B cell (primary cell): Measurements from ENCODE around the gene IL19.

ENCODE experiments used
- EZH2 ChIP-seq: IDR thresholded peaks from 2 replicates; pipeline ENCODE4 v1.6.1; 2012; ENCODE audit warnings: borderline replicate concordance, low read depth, mild to moderate bottlenecking, moderate library complexity, low read length; ENCODE audit not compliant: insufficient read depth, poor library complexity, severe bottlenecking
- TF ChIP-seq, protein P1 (sequence below): fragments of 200-600 bp; IDR thresholded peaks from one replicate; pipeline ENCODE4 v1.8.0; 2022; ENCODE audit warnings: antibody characterized with exemption, mild to moderate bottlenecking

DNA sequence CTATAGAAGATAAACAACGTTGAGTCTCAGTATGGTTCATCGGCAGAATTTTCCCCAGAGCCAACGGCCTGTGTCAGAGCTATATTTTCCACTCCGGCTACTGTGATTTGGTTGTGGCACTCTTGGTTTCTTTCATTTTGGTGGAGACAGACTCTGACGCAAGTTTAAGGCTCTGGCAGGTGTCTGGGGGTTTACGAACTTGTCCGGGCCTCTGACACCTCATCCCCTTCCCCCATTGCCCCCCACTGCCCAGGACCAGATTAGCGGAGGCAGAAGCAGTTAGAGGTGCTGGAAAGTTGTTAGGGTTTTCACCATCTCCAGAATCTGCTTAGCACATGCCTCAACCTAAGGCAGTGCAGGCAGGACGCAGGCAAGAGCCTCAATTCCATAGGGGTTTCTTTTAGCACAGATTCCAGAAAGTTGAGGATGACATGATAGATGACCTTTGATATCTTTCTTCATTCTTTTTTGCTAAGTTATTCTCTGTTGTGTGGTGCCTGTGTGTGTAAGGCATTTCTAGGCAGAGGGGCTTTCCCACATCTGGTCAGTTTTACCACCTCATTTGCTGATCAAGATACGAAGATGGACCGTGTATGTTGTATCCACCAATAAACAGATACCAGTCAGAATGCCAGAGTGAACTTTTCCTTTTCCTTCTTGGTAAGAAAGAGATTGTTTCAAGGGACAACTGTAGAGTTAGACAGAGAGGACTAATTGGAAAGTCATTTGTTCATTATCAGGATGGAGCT is 20.1 kb downstream of the IL19 start:
- TF ChIP-seq, protein P1, sequence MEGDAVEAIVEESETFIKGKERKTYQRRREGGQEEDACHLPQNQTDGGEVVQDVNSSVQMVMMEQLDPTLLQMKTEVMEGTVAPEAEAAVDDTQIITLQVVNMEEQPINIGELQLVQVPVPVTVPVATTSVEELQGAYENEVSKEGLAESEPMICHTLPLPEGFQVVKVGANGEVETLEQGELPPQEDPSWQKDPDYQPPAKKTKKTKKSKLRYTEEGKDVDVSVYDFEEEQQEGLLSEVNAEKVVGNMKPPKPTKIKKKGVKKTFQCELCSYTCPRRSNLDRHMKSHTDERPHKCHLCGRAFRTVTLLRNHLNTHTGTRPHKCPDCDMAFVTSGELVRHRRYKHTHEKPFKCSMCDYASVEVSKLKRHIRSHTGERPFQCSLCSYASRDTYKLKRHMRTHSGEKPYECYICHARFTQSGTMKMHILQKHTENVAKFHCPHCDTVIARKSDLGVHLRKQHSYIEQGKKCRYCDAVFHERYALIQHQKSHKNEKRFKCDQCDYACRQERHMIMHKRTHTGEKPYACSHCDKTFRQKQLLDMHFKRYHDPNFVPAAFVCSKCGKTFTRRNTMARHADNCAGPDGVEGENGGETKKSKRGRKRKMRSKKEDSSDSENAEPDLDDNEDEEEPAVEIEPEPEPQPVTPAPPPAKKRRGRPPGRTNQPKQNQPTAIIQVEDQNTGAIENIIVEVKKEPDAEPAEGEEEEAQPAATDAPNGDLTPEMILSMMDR = no peak
- no peak for TF ChIP-seq EZH2
